Stomach (tissue), 9 donors: ENCODE results near the gene TMEM62. TPM values are rescaled to one million over a fixed set of nuclear protein-coding genes. Genes with fewer than 3 reads are reported as not detected.

Experiments used
- DNase-seq, 2 donors: peaks; one replicate each; pipeline versions ENCODE4 v3.0.0 to v3.0.0-alpha.2; 2013 to 2019
- H3K27ac ChIP-seq, 5 donors: fragments of 200-600 bp in 4 of 5; sonication (generic) in 4 of 5; one replicate each; pipeline ENCODE4 v1.5.1; 2013 to 2019; ENCODE audit warnings: mild to moderate bottlenecking in 1 of 5, moderate library complexity in 1 of 5
- H3K27me3 ChIP-seq, 3 donors: fragments of 200-600 bp; sonication (generic); one replicate each; pipeline ENCODE4 v1.5.1; 2017 to 2019; ENCODE audit warnings: mixed run types in 1 of 3
- H3K36me3 ChIP-seq, 4 donors: fragments of 200-600 bp; sonication (generic); 1 replicate in 3 of 4; 2 replicates in 1 of 4; pipeline ENCODE4 v1.5.1; 2016 to 2019
- H3K4me1 ChIP-seq, 4 donors: fragments of 200-600 bp; sonication (generic); one replicate each; pipeline ENCODE4 v1.5.1; 2016 to 2019
- H3K4me3 ChIP-seq, 4 donors: fragments of 200-600 bp; sonication (generic) in 3 of 4; one replicate each; pipeline ENCODE4 v1.5.1; 2016 to 2019; ENCODE audit warnings: mild to moderate bottlenecking in 1 of 4
- H3K9me3 ChIP-seq, 4 donors: fragments of 200-600 bp; sonication (generic); one replicate each; pipeline ENCODE4 v1.5.1; 2016 to 2019
- CTCF ChIP-seq, 7 experiments: fragments of 450-650 bp in 4 of 7; fragments of 200-600 bp in 3 of 7; sonication (generic) in 3 of 7; IDR thresholded peaks; one replicate each; pipeline ENCODE4 v1.5.1; 2016 to 2019; ENCODE audit warnings: antibody characterized with exemption in 7 of 7, control low read depth in 2 of 7, mild to moderate bottlenecking in 1 of 7
- EP300 ChIP-seq: sonication (generic); formaldehyde crosslinking; IDR thresholded peaks from one replicate; pipeline ENCODE4 v1.6.1; 2017; ENCODE audit warnings: antibody characterized with exemption
- POLR2A ChIP-seq, 4 donors: fragments of 450-650 bp; IDR thresholded peaks; one replicate each; pipeline ENCODE4 v1.6.1; 2016; ENCODE audit warnings: antibody characterized with exemption in 4 of 4, control low read depth in 2 of 4, mild to moderate bottlenecking in 1 of 4, moderate library complexity in 1 of 4
- POLR2AphosphoS5 ChIP-seq, 3 donors: sonication (generic); formaldehyde crosslinking; IDR thresholded peaks; one replicate each; pipeline ENCODE4 v1.6.1; 2016; ENCODE audit warnings: antibody characterized with exemption in 3 of 3
- WGBS, 5 donors: extraction: QIAGEN DNeasy Blood & Tissue Kit in 3 of 5; methylation state at CpG; one replicate each; pipeline versions ENCODE4 v1.1.5 to v1.1.7; 2013 to 2018; 5-methylcytosine and 5-hydroxymethylcytosine counted together
- intact Hi-C: fragments of 100-400 bp; cut with DNase I; formaldehyde crosslinking; loops from one replicate; pipeline ENCODE4 v1.15.1; 2023; ENCODE audit warnings: low total_unique reads
- polyA plus RNA-seq, 3 donors: library from polyadenylated mRNA; stranded (reverse); fragments of 200-250 nt; gene quantifications; one replicate each; pipeline ENCODE4 v1.2.3, GENCODE V29; 2013
- total RNA-seq, 5 donors: library from RNA; depleted of rRNA; stranded (reverse); fragments of >200 nt; gene quantifications; one replicate each; pipeline versions ENCODE4 v1.1.0 to v1.2.3, GENCODE V29; 2014 to 2016
- donor health status: healthy with polysubstance abuse.
- donor health status: Bipolar disorder and iron deficiency.
- donor health status: healthy.

Gene TMEM62
- total and polyA plus RNA-seq, 8 donors, result 5.5 to 92.0 (median 33.7) TPM

DNA sequence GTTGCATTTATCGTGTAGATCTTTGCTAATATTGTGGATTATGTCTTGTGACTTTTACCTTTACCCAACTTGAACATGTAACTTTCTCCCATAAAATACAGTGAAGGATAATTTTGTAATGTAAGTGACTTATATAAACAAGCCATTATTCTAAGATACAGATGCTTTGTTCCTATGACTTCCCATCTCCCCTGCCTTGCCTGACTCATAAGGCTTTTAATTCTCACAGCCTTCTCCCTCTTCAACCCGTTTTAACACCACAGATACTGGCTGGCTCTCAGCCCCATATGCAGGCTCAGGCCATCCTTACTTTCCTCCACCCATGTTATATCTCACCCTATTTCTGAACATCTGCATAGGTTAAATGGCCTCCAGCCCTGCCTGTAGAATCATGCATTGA lies 55.9 kb downstream of the TMEM62 start:
- peaks cover 47 to 58% (median 52%) of the 10 kb centered on the region in 4 donors for H3K36me3 ChIP-seq
- H3K27me3 ChIP-seq, result no peaks in the 10 kb centered on the region
- intact Hi-C loops, result no loop called here
- 68 to 84% (median 72%) methylated on average over 2 of the region's 2 CpGs for WGBS, 5 donors
- TF ChIP-seq POLR2A (IDR thresholded peaks at IDR 0.05) (no peak), EP300 (no peak), POLR2AphosphoS5 (IDR thresholded peaks at IDR 0.05) (no peak), CTCF (IDR thresholded peaks at IDR 0.05) (no peak)
- H3K9me3 ChIP-seq, result no peaks in the 10 kb centered on the region
- H3K4me3 ChIP-seq, result no peak overlapping the region
- H3K4me1 ChIP-seq, result peaks cover 26 to 51% (median 40%) of the 10 kb centered on the region in 4 donors
- DNase-seq, result no peak
- no peak overlapping the region for H3K27ac ChIP-seq

GRCh38 chr15:43190178-43190577 lies 56.8 kb downstream of the TMEM62 start:
- intact Hi-C loops, result no loop called here
- Histone ChIP-seq H3K4me3 (no peak overlapping the region), H3K4me1 (peaks cover 22 to 44% (median 34%) of the 10 kb centered on the region in 4 donors), H3K27me3 (no peaks in the 10 kb centered on the region), H3K36me3 (peaks cover 50 to 65% (median 59%) of the 10 kb centered on the region in 4 donors), H3K27ac (no peak overlapping the region), H3K9me3 (no peaks in the 10 kb centered on the region)
- peak; percentile 23 to 56 for DNase-seq
- WGBS, 5 donors, result 33 to 71% (median 62%) methylated on average over 1 of the region's 1 CpG
- TF ChIP-seq POLR2A (IDR thresholded peaks at IDR 0.05) (no peak), POLR2AphosphoS5 (IDR thresholded peaks at IDR 0.05) (no peak), EP300 (no peak), CTCF (IDR thresholded peaks at IDR 0.05) (no peak)

GRCh38 chr15:43193710-43194109 lies 60.3 kb downstream of the TMEM62 start:
- Histone ChIP-seq H3K9me3 (no peaks in the 10 kb centered on the region), H3K4me3 (no peak overlapping the region), H3K27me3 (no peaks in the 10 kb centered on the region), H3K36me3 (peaks cover 63 to 93% (median 89%) of the 10 kb centered on the region in 4 donors), H3K4me1 (peaks cover 0 to 16% (median 12%) of the 10 kb centered on the region in 4 donors), H3K27ac (no peak overlapping the region)
- WGBS, 5 donors, result 89 to 93% (median 91%) methylated on average over 2 of the region's 2 CpGs
- no peak for TF ChIP-seq POLR2AphosphoS5 (IDR thresholded peaks at IDR 0.05)
- TF ChIP-seq POLR2A (IDR thresholded peaks at IDR 0.05), result no peak
- TF ChIP-seq EP300, result no peak
- TF ChIP-seq CTCF (IDR thresholded peaks at IDR 0.05), result no peak
- DNase-seq, result no peak
- intact Hi-C loops, result no loop called here

DNA sequence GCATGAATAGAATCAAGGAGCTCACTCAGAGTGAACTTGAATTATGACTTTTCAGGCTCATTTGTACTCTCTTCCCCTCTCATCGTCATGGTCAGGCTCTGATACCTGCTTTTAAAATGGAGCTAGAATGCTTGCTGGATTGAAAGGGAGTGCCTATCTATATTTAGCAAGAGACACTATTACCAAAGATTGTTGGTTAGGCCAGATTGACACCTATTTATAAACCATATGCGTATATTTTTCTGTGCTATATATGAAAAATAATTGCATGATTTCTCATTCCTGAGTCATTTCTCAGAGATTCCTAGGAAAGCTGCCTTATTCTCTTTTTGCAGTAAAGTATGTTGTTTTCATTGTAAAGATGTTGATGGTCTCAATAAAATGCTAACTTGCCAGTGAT lies 61.4 kb downstream of the TMEM62 start:
- Histone ChIP-seq H3K4me1 (peaks cover 0 to 9% (median 6%) of the 10 kb centered on the region in 4 donors), H3K9me3 (no peaks in the 10 kb centered on the region), H3K36me3 (peaks cover 58 to 89% (median 82%) of the 10 kb centered on the region in 4 donors), H3K27ac (no peak overlapping the region), H3K4me3 (no peak overlapping the region), H3K27me3 (no peaks in the 10 kb centered on the region)
- no peak for DNase-seq
- WGBS, 5 donors, result 84 to 94% (median 92%) methylated on average over 2 of the region's 2 CpGs
- intact Hi-C loops, result no loop called here
- no peak for TF ChIP-seq EP300
- TF ChIP-seq POLR2AphosphoS5 (IDR thresholded peaks at IDR 0.05), result no peak
- TF ChIP-seq CTCF (IDR thresholded peaks at IDR 0.05), result no peak
- no peak for TF ChIP-seq POLR2A (IDR thresholded peaks at IDR 0.05)
